Epithelial cell of esophagus (primary cell): ENCODE data around the gene KRTAP21-3.

Experiments
- DNase-seq: peaks from one replicate; pipeline ENCODE4 v3.0.0; 2010; ENCODE audit warnings: low read depth
- H3K4me3 ChIP-seq: 2 replicates; pipeline ENCODE4 v1.5.1; 2011; ENCODE audit warnings: mild to moderate bottlenecking, low read length, control low read depth
- CTCF ChIP-seq: IDR thresholded peaks from 2 replicates; pipeline ENCODE4 v1.5.1; 2011; ENCODE audit warnings: low read depth, mild to moderate bottlenecking, low read length, control low read depth, inconsistent platforms; ENCODE audit not compliant: insufficient read depth; ENCODE audit errors: missing control alignments

KRTAP21-3 gene

DNA sequence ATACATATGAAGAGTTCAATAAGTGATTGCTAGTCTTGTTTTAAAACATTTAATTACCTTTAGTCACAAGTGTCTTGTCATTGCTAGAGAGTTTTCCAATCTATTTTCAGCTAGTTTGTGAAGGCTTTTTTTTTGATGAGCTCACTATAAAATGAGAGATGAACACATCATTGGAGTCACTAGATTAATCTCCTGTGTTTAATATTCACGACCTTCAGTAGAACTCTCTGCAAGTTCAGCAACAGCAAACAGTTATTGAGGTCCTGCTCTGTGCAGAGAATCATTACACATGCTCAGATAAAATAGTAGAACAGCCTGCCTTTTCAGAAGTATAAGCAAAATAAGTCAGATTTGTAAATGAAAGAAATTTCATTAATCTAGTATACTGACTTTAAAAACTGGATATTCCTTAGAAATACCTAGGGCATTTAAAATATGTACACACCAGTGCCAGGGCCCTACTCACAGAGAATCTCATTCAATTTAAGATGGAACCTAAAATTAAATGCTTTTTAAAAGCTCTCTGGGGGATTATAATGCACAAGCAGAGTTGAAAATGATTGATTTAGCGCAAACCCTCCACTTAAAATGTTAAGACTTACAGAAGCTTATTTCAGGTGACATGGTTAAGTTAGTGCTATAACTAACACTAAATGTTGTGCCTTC is 45.5 kb downstream of the KRTAP21-3 start:
- DNase-seq: no peak
- no peak overlapping the region for H3K4me3 ChIP-seq
- TF ChIP-seq CTCF: no peak

- DNase-seq: no peak
- H3K4me3 ChIP-seq: no peak overlapping the region
- TF ChIP-seq CTCF: no peak
Measured at GRCh38 chr21:30668776-30669175, 49.8 kb downstream of the KRTAP21-3 start.
